ENCODE measurements around the gene GOLIM4.

DNA sequence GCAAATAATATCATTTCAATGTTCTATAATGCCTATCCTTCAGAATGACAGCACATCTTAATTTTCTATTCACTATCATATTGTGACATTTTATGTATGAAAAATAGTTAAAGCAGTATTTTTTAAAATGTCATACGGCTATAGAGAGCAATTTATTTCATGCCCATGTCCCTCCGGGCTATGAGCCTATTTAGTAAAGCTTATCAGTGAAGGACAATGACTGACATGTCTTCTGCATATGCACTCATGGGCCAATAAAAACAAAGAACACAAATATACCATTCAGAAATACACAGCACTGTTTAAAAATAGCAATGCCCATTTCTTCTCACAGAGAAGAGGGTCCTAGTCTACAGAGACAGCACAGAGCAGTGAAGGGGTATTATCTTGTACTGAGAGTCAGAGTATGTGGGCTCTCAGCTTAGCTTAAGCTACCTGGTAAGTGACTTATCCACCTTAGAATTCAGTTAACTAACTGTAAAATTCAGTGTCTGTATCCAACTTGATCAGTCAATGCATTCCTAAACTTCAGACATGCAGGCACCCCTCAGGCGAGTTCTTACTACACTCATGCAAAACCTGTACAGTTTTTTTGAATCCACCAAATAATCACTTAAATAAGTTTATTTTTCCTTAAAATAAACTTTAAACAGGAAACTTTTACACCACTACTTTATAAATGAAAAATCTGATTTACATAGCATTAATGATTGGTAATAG lies 9.0 kb downstream of the GOLIM4 start:
- TF ChIP-seq EZH2phosphoT487 (IDR thresholded peaks at IDR 0.05; ENCODE audit: low read depth), result no peak
- TF ChIP-seq, protein P1, sequence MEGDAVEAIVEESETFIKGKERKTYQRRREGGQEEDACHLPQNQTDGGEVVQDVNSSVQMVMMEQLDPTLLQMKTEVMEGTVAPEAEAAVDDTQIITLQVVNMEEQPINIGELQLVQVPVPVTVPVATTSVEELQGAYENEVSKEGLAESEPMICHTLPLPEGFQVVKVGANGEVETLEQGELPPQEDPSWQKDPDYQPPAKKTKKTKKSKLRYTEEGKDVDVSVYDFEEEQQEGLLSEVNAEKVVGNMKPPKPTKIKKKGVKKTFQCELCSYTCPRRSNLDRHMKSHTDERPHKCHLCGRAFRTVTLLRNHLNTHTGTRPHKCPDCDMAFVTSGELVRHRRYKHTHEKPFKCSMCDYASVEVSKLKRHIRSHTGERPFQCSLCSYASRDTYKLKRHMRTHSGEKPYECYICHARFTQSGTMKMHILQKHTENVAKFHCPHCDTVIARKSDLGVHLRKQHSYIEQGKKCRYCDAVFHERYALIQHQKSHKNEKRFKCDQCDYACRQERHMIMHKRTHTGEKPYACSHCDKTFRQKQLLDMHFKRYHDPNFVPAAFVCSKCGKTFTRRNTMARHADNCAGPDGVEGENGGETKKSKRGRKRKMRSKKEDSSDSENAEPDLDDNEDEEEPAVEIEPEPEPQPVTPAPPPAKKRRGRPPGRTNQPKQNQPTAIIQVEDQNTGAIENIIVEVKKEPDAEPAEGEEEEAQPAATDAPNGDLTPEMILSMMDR (IDR thresholded peaks at IDR 0.05; ENCODE audit: low read depth, low read length), result no peak
